GM18951 (cell line): ENCODE results near the gene PTPRN2.

Experiments used
- POLR2A ChIP-seq: IDR thresholded peaks from 4 replicates; pipeline ENCODE4 v1.6.1; 2011; ENCODE audit warnings: mild to moderate bottlenecking; ENCODE audit not compliant: insufficient read length, insufficient read depth; ENCODE audit errors: extremely low read depth
- in situ Hi-C: fragments of 300-500 bp; cut with MboI; formaldehyde crosslinking; loops from one replicate; pipeline ENCODE4 v1.12.0; 2022; ENCODE audit warnings: low sequenced_read_pairs, mixed read lengths, inconsistent platforms; ENCODE audit not compliant: unreplicated experiment

Gene PTPRN2

GRCh38 chr7:157829491-157829890, 758.1 kb downstream of the PTPRN2 start:
- in situ Hi-C loops: no loop called here
- no peak for TF ChIP-seq POLR2A

- in situ Hi-C loops: no loop called here
- TF ChIP-seq POLR2A: no peak
Measured at GRCh38 chr7:157828881-157829280, 758.7 kb downstream of the PTPRN2 start.

- in situ Hi-C loops: no loop called here
Measured at GRCh38 chr7:157828190-157828589, 759.4 kb downstream of the PTPRN2 start.

GRCh38 chr7:157827863-157828160, 759.8 kb downstream of the PTPRN2 start:
- in situ Hi-C loops: no loop called here
- TF ChIP-seq POLR2A: no peak

More at GRCh38 chr7:157828190-157828589, 759.4 kb downstream of the PTPRN2 start:
- no peak for TF ChIP-seq POLR2A

- in situ Hi-C loops: no loop called here
- TF ChIP-seq POLR2A: no peak
Measured at GRCh38 chr7:157827045-157827862, 760.4 kb downstream of the PTPRN2 start.

GRCh38 chr7:157826566-157826965, 761.1 kb downstream of the PTPRN2 start:
- no peak for TF ChIP-seq POLR2A
- in situ Hi-C loops: no loop called here

GRCh38 chr7:157825325-157825724, 762.3 kb downstream of the PTPRN2 start:
- in situ Hi-C loops: no loop called here
- no peak for TF ChIP-seq POLR2A

- in situ Hi-C loops: no loop called here
- no peak for TF ChIP-seq POLR2A
Measured at GRCh38 chr7:157824819-157825121, 762.9 kb downstream of the PTPRN2 start.

- in situ Hi-C loops: no loop called here
Measured at GRCh38 chr7:157824011-157824818, 763.4 kb downstream of the PTPRN2 start.

GRCh38 chr7:157822688-157823031, 765.0 kb downstream of the PTPRN2 start:
- in situ Hi-C loops: no loop called here
- TF ChIP-seq POLR2A: no peak

More at GRCh38 chr7:157824011-157824818, 763.4 kb downstream of the PTPRN2 start:
- TF ChIP-seq POLR2A: no peak

- in situ Hi-C loops: no loop called here
- no peak for TF ChIP-seq POLR2A
Measured at GRCh38 chr7:157821959-157822687, 765.5 kb downstream of the PTPRN2 start.

- in situ Hi-C loops: no loop called here
- TF ChIP-seq POLR2A: no peak
Measured at GRCh38 chr7:157820796-157821195, 766.8 kb downstream of the PTPRN2 start.

GRCh38 chr7:157819455-157819807, 768.2 kb downstream of the PTPRN2 start:
- in situ Hi-C loops: no loop called here
- TF ChIP-seq POLR2A: no peak

- no peak for TF ChIP-seq POLR2A
- in situ Hi-C loops: no loop called here
Measured at GRCh38 chr7:157818701-157819454, 768.7 kb downstream of the PTPRN2 start.
